HepG2 (cell line): ENCODE data around the gene H6PD. TPM values are rescaled to one million over a fixed set of nuclear protein-coding genes. Genes with fewer than 3 reads are reported as not detected.

ENCODE experiments used
- CEBPZ ChIP-seq: IDR thresholded peaks from 2 replicates; pipeline ENCODE4 v1.6.1; 2012; ENCODE audit warnings: low read length, improper control_type of control experiment
- KLF9 ChIP-seq: IDR thresholded peaks from 2 replicates; pipeline ENCODE4 v1.6.1; 2016; ENCODE audit warnings: low read depth
- MED1 ChIP-seq: sonication (generic); formaldehyde crosslinking; IDR thresholded peaks from 2 replicates; pipeline ENCODE4 v1.4.0; 2020; ENCODE audit warnings: missing genetic modification reagents
- MED8 ChIP-seq: sonication (generic); formaldehyde crosslinking; IDR thresholded peaks from 2 replicates; pipeline ENCODE4 v1.8.1; 2023; ENCODE audit warnings: mild to moderate bottlenecking, missing genetic modification reagents; ENCODE audit not compliant: insufficient replicate concordance
- NFKB2 ChIP-seq: sonication (generic); formaldehyde crosslinking; IDR thresholded peaks from 2 replicates; pipeline ENCODE4 v1.4.0; 2020; ENCODE audit warnings: missing genetic modification reagents, borderline replicate concordance
- PLSCR1 ChIP-seq: sonication (generic); formaldehyde crosslinking; IDR thresholded peaks from 2 replicates; pipeline ENCODE4 v1.5.0; 2020; ENCODE audit warnings: missing genetic modification reagents, mild to moderate bottlenecking, borderline replicate concordance
- PRMT3 ChIP-seq: sonication (generic); formaldehyde crosslinking; IDR thresholded peaks from 2 replicates; pipeline ENCODE4 v1.8.1; 2022; ENCODE audit warnings: low read depth, mild to moderate bottlenecking, moderate library complexity, missing genetic modification reagents, borderline replicate concordance
- SRSF4 ChIP-seq: fragments of 200-400 bp; formaldehyde crosslinking; IDR thresholded peaks from one replicate; pipeline ENCODE4 v1.6.1; 2018; ENCODE audit warnings: mild to moderate bottlenecking, low read depth, low read length, moderate library complexity; ENCODE audit not compliant: poor library complexity, severe bottlenecking
- TARDBP ChIP-seq: sonication (generic); formaldehyde crosslinking; IDR thresholded peaks from 2 replicates; pipeline ENCODE4 v1.8.0; 2022; ENCODE audit warnings: mild to moderate bottlenecking, missing genetic modification reagents
- TCF7 ChIP-seq: sonication (generic); IDR thresholded peaks from 2 replicates; pipeline ENCODE4 v1.6.1; 2016; ENCODE audit warnings: antibody characterized with exemption, low read depth
- ZGPAT ChIP-seq: IDR thresholded peaks from 2 replicates; pipeline ENCODE4 v1.6.1; 2016; ENCODE audit warnings: mild to moderate bottlenecking
- ZNF143 ChIP-seq: sonication (generic); formaldehyde crosslinking; IDR thresholded peaks from 2 replicates; pipeline ENCODE4 v1.4.0; 2020; ENCODE audit warnings: missing genetic modification reagents
- polyA plus RNA-seq, 8 experiments: library from polyadenylated mRNA; depleted of rRNA in 3 of 8; stranded (reverse) in 7 of 8; unstranded in 1 of 8; fragments of >200 nt; fragmentation: Illumina TruSeq in 4 of 8; extraction: Trizol in 4 of 8; gene quantifications; 2 replicates each; pipeline versions ENCODE4 v1.2.1 to v1.2.3, GENCODE V29; 2011 to 2016; ENCODE audit warnings: low read depth in 4 of 8, missing spikeins in 1 of 8, mixed read lengths in 1 of 8; ENCODE audit not compliant: insufficient read depth in 1 of 8
- total RNA-seq, 5 experiments: library from RNA; depleted of rRNA; stranded (reverse); fragments of >200 nt; fragmentation: Illumina TruSeq; extraction: Trizol; gene quantifications; 2 replicates each; pipeline ENCODE4 v1.2.3, GENCODE V29; 2016; ENCODE audit warnings: low read depth in 1 of 5
- TF ChIP-seq, protein P1 (sequence below): sonication (generic); formaldehyde crosslinking; IDR thresholded peaks from 2 replicates; pipeline ENCODE4 v1.8.0; 2022; ENCODE audit warnings: missing genetic modification reagents, mild to moderate bottlenecking, moderate library complexity, borderline replicate concordance
- TF ChIP-seq, protein P2 (sequence below): sonication (generic); formaldehyde crosslinking; IDR thresholded peaks from 2 replicates; pipeline ENCODE4 v1.8.1; 2023; ENCODE audit warnings: mild to moderate bottlenecking, missing genetic modification reagents
- TF ChIP-seq, protein P3 (sequence below): sonication (generic); formaldehyde crosslinking; IDR thresholded peaks from 2 replicates; pipeline ENCODE4 v1.4.0; 2020; ENCODE audit warnings: missing genetic modification reagents, borderline replicate concordance

H6PD gene
- total and polyA plus RNA-seq, 2 of the 13 experiments (the other 11 are each of a cell fraction or from before 2014, with no cell fraction given), result 9.3 to 14.1 TPM

GRCh38 chr1:9196129-9197040, 38.2 kb upstream of the H6PD start (continued):
- TF ChIP-seq CEBPZ (no peak), PRMT3 (CRISPR knock-in tag) (no peak), MED1 (CRISPR knock-in tag) (peak; percentile 69), NFKB2 (CRISPR knock-in tag) (0 out of 2 replicates have a peak, but pooled peaks have one; percentile 50), TARDBP (CRISPR knock-in tag) (no peak), TCF7 (no peak), ZNF143 (CRISPR knock-in tag) (0 out of 2 replicates have a peak, but pooled peaks have one; percentile 53), MED8 (CRISPR knock-in tag) (no peak), ZGPAT (CRISPR knock-in tag) (peak; percentile 52; the same call in 1 of the 2 replicates), KLF9 (no peak), SRSF4 (no peak), PLSCR1 (no peak)
- TF ChIP-seq, protein P1, sequence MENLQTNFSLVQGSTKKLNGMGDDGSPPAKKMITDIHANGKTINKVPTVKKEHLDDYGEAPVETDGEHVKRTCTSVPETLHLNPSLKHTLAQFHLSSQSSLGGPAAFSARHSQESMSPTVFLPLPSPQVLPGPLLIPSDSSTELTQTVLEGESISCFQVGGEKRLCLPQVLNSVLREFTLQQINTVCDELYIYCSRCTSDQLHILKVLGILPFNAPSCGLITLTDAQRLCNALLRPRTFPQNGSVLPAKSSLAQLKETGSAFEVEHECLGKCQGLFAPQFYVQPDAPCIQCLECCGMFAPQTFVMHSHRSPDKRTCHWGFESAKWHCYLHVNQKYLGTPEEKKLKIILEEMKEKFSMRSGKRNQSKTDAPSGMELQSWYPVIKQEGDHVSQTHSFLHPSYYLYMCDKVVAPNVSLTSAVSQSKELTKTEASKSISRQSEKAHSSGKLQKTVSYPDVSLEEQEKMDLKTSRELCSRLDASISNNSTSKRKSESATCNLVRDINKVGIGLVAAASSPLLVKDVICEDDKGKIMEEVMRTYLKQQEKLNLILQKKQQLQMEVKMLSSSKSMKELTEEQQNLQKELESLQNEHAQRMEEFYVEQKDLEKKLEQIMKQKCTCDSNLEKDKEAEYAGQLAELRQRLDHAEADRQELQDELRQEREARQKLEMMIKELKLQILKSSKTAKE, result no peak
- TF ChIP-seq, protein P2, sequence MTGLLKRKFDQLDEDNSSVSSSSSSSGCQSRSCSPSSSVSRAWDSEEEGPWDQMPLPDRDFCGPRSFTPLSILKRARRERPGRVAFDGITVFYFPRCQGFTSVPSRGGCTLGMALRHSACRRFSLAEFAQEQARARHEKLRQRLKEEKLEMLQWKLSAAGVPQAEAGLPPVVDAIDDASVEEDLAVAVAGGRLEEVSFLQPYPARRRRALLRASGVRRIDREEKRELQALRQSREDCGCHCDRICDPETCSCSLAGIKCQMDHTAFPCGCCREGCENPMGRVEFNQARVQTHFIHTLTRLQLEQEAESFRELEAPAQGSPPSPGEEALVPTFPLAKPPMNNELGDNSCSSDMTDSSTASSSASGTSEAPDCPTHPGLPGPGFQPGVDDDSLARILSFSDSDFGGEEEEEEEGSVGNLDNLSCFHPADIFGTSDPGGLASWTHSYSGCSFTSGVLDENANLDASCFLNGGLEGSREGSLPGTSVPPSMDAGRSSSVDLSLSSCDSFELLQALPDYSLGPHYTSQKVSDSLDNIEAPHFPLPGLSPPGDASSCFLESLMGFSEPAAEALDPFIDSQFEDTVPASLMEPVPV (CRISPR knock-in tag), result no peak
- TF ChIP-seq, protein P3, sequence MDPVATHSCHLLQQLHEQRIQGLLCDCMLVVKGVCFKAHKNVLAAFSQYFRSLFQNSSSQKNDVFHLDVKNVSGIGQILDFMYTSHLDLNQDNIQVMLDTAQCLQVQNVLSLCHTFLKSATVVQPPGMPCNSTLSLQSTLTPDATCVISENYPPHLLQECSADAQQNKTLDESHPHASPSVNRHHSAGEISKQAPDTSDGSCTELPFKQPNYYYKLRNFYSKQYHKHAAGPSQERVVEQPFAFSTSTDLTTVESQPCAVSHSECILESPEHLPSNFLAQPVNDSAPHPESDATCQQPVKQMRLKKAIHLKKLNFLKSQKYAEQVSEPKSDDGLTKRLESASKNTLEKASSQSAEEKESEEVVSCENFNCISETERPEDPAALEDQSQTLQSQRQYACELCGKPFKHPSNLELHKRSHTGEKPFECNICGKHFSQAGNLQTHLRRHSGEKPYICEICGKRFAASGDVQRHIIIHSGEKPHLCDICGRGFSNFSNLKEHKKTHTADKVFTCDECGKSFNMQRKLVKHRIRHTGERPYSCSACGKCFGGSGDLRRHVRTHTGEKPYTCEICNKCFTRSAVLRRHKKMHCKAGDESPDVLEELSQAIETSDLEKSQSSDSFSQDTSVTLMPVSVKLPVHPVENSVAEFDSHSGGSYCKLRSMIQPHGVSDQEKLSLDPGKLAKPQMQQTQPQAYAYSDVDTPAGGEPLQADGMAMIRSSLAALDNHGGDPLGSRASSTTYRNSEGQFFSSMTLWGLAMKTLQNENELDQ (CRISPR knock-in tag), result no peak
